IMR-90 (cell line): ENCODE measurements around the gene ATG2A.

Source experiments
- CEBPB ChIP-seq: IDR thresholded peaks from 2 replicates; pipeline ENCODE4 v1.6.1; 2012; ENCODE audit warnings: low read depth, low read length, improper control_type of control experiment
- CTCF ChIP-seq: conservative IDR thresholded peaks from 2 replicates; pipeline ENCODE4 v1.5.1; 2012; ENCODE audit warnings: mild to moderate bottlenecking, low read depth, low read length, improper control_type of control experiment
- FOS ChIP-seq: fragments of 150-350 bp; IDR thresholded peaks from 2 replicates; pipeline ENCODE4 v1.6.1; 2016; ENCODE audit warnings: low read depth, low read length
- MAFK ChIP-seq: IDR thresholded peaks from 2 replicates; pipeline ENCODE4 v1.6.1; 2012; ENCODE audit warnings: low read depth, low read length, improper control_type of control experiment
- MXI1 ChIP-seq: IDR thresholded peaks from 2 replicates; pipeline ENCODE4 v1.6.1; 2012; ENCODE audit warnings: low read depth, mild to moderate bottlenecking, low read length, moderate library complexity, borderline replicate concordance
- POLR2A ChIP-seq: IDR thresholded peaks from 2 replicates; pipeline ENCODE4 v1.6.1; 2012; ENCODE audit warnings: mild to moderate bottlenecking, low read depth, low read length
- RAD21 ChIP-seq: IDR thresholded peaks from 2 replicates; pipeline ENCODE4 v1.6.1; 2012; ENCODE audit warnings: low read length, improper control_type of control experiment
- RCOR1 ChIP-seq: IDR thresholded peaks from 2 replicates; pipeline ENCODE4 v1.6.1; 2012; ENCODE audit warnings: mild to moderate bottlenecking, low read length, improper control_type of control experiment; ENCODE audit not compliant: insufficient replicate concordance
- RFX5 ChIP-seq: IDR thresholded peaks from 2 replicates; pipeline ENCODE4 v1.8.0; 2012; ENCODE audit warnings: low read depth, mild to moderate bottlenecking, low read length, moderate library complexity
- SMC3 ChIP-seq: fragments of 150-350 bp; IDR thresholded peaks from 2 replicates; pipeline ENCODE4 v1.6.1; 2016; ENCODE audit warnings: low read depth, mild to moderate bottlenecking, antibody characterized with exemption, low read length, moderate library complexity
- TF ChIP-seq, protein P1 (sequence below): fragments of 150-350 bp; IDR thresholded peaks from 2 replicates; pipeline ENCODE4 v1.6.1; 2017; ENCODE audit warnings: mild to moderate bottlenecking, antibody characterized with exemption, low read length, low read depth
- TF ChIP-seq, protein P2 (sequence below): fragments of 150-350 bp; IDR thresholded peaks from 2 replicates; pipeline ENCODE4 v1.6.1; 2016; ENCODE audit warnings: low read depth, mild to moderate bottlenecking, low read length, moderate library complexity, borderline replicate concordance

- no peak for TF ChIP-seq SMC3
- no peak for TF ChIP-seq POLR2A
- TF ChIP-seq CTCF = peak; percentile 33; the same call in 1 of the 2 replicates
- TF ChIP-seq RAD21 = peak; percentile 26; the same call in 1 of the 2 replicates
- no peak for TF ChIP-seq CEBPB
- TF ChIP-seq, protein P1, sequence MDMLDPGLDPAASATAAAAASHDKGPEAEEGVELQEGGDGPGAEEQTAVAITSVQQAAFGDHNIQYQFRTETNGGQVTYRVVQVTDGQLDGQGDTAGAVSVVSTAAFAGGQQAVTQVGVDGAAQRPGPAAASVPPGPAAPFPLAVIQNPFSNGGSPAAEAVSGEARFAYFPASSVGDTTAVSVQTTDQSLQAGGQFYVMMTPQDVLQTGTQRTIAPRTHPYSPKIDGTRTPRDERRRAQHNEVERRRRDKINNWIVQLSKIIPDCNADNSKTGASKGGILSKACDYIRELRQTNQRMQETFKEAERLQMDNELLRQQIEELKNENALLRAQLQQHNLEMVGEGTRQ = no peak
- no peak for TF ChIP-seq MAFK
- TF ChIP-seq MXI1 = no peak
- no peak for TF ChIP-seq RCOR1
- TF ChIP-seq RFX5 = no peak
- TF ChIP-seq FOS = no peak
- TF ChIP-seq, protein P2, sequence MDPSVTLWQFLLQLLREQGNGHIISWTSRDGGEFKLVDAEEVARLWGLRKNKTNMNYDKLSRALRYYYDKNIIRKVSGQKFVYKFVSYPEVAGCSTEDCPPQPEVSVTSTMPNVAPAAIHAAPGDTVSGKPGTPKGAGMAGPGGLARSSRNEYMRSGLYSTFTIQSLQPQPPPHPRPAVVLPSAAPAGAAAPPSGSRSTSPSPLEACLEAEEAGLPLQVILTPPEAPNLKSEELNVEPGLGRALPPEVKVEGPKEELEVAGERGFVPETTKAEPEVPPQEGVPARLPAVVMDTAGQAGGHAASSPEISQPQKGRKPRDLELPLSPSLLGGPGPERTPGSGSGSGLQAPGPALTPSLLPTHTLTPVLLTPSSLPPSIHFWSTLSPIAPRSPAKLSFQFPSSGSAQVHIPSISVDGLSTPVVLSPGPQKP = no peak
Measured at GRCh38 chr11:64849598-64850356, 67.2 kb downstream of the ATG2A start.
